A549 (cell line): Measurements from ENCODE around the gene CENATAC. TPM values are rescaled to one million over a fixed set of nuclear protein-coding genes. Genes with fewer than 3 reads are reported as not detected.

Experiments
- ATAC-seq, 2 experiments: fragments of 200-7000 bp in 1 of 2; fragments of >200 bp in 1 of 2; cut with Nextera tagmentation in 1 of 2; cut with Tn5 transposase in 1 of 2; 3 replicates each; pipeline versions ENCODE4 v1.8.0 to v1.9.1; 2018 to 2020; ENCODE audit warnings: mild to moderate bottlenecking in 1 of 2, moderate library complexity in 1 of 2
- CTCF ChIA-PET: fragments of 300-600 bp; sonication (Branson Sonifier 250); formaldehyde crosslinking; extraction: SDS; loops from one replicate; lab custom pipeline; 2021; ENCODE audit warnings: antibody characterized with exemption, inconsistent platforms; lab: Yijun Ruan, JAX
- POLR2A ChIA-PET: fragments of 350-600 bp; formaldehyde crosslinking; extraction: SDS; loops from one replicate; lab custom pipeline; 2021; ENCODE audit warnings: antibody characterized with exemption, inconsistent platforms; lab: Yijun Ruan, JAX
- DNase-seq, 2 experiments: peaks; one replicate each; pipeline versions ENCODE4 v3.0.0 to v3.0.0-alpha.2; 2011 to 2016; ENCODE audit warnings: low read depth in 1 of 2, low spot score in 1 of 2
- FAIRE-seq: peaks from 2 replicates; lab custom pipeline; 2011; peaks lifted over from hg19 to GRCh38; lab: Jason Lieb, UNC
- H3K27ac ChIP-seq, 2 experiments: fragments of >200 bp; sonication (Bioruptor Twin); formaldehyde crosslinking; 3 replicates each; pipeline ENCODE4 v1.5.1; 2016 to 2017
- H3K4me1 ChIP-seq: fragments of >200 bp; sonication (Bioruptor Twin); formaldehyde crosslinking; 3 replicates; pipeline ENCODE4 v1.6.1; 2016
- H3K4me2 ChIP-seq: fragments of >200 bp; sonication (Bioruptor Twin); formaldehyde crosslinking; 3 replicates; pipeline ENCODE4 v1.6.1; 2016
- H3K4me3 ChIP-seq: fragments of >200 bp; sonication (Bioruptor Twin); formaldehyde crosslinking; 3 replicates; pipeline ENCODE4 v1.5.1; 2016
- H3K9me3 ChIP-seq: fragments of >200 bp; sonication (Bioruptor Twin); formaldehyde crosslinking; 3 replicates; pipeline ENCODE4 v1.6.1; 2016
- ATOH8 ChIP-seq: fragments of 250-450 bp; sonication (Bioruptor Pico); IDR thresholded peaks from 2 replicates; pipeline ENCODE4 v1.5.0; 2020; ENCODE audit warnings: low read depth, mild to moderate bottlenecking, moderate library complexity
- CBX2 ChIP-seq: fragments of 200-600 bp; sonication (generic); IDR thresholded peaks from 2 replicates; pipeline ENCODE4 v1.6.1; 2016; ENCODE audit warnings: low read depth, mild to moderate bottlenecking, borderline replicate concordance
- CBX8 ChIP-seq: fragments of 200-600 bp; sonication (generic); IDR thresholded peaks from 2 replicates; pipeline ENCODE4 v1.6.1; 2016
- CHD2 ChIP-seq: fragments of 150-350 bp; IDR thresholded peaks from 2 replicates; pipeline ENCODE4 v1.6.1; 2014; ENCODE audit warnings: low read length; ENCODE audit not compliant: partially characterized antibody
- CHD4 ChIP-seq: fragments of 200-600 bp; sonication (generic); IDR thresholded peaks from 2 replicates; pipeline ENCODE4 v1.6.1; 2016; ENCODE audit warnings: antibody characterized with exemption, mild to moderate bottlenecking, borderline replicate concordance
- E2F6 ChIP-seq: IDR thresholded peaks from 2 replicates; pipeline ENCODE4 v1.6.1; 2012; ENCODE audit warnings: low read depth, borderline replicate concordance
- EHMT2 ChIP-seq: fragments of 200-600 bp; sonication (generic); IDR thresholded peaks from 2 replicates; pipeline ENCODE4 v1.6.1; 2016; ENCODE audit warnings: antibody characterized with exemption, low read depth, mild to moderate bottlenecking, moderate library complexity
- EP300 ChIP-seq, 2 experiments: fragments of >200 bp; sonication (Bioruptor Twin); formaldehyde crosslinking; IDR thresholded peaks; 2 replicates in 1 of 2; 3 replicates in 1 of 2; pipeline ENCODE4 v1.6.1; 2016 to 2017
- FOSL2 ChIP-seq, 2 experiments: fragments of 450-650 bp in 1 of 2; fragments of >200 bp in 1 of 2; sonication (Bioruptor Twin) in 1 of 2; formaldehyde crosslinking; IDR thresholded peaks; 2 replicates each; pipeline versions ENCODE4 v1.5.0 to v1.6.1; 2016 to 2020; ENCODE audit warnings: mild to moderate bottlenecking in 1 of 2, moderate library complexity in 1 of 2
- FOXS1 ChIP-seq: fragments of 250-450 bp; sonication (Bioruptor Pico); IDR thresholded peaks from 2 replicates; pipeline ENCODE4 v1.5.0; 2020; ENCODE audit warnings: mild to moderate bottlenecking, moderate library complexity
- HES2 ChIP-seq: fragments of >200 bp; sonication (Bioruptor Twin); formaldehyde crosslinking; IDR thresholded peaks from 2 replicates; pipeline ENCODE4 v1.6.1; 2016
- HEYL ChIP-seq: fragments of 250-450 bp; sonication (Bioruptor Pico); IDR thresholded peaks from 2 replicates; pipeline ENCODE4 v1.8.0; 2021; ENCODE audit warnings: mild to moderate bottlenecking, moderate library complexity
- KDM1A ChIP-seq: fragments of 200-600 bp; sonication (generic); IDR thresholded peaks from 2 replicates; pipeline ENCODE4 v1.6.1; 2016; ENCODE audit warnings: low read depth, mild to moderate bottlenecking
- KDM5A ChIP-seq: fragments of 200-600 bp; sonication (generic); IDR thresholded peaks from 2 replicates; pipeline ENCODE4 v1.6.1; 2016; ENCODE audit warnings: antibody characterized with exemption, mild to moderate bottlenecking
- NFE2L2 ChIP-seq: fragments of 150-350 bp; conservative IDR thresholded peaks from 2 replicates; pipeline ENCODE4 v1.6.1; 2014; ENCODE audit warnings: low read length
- PBX3 ChIP-seq: IDR thresholded peaks from 2 replicates; pipeline ENCODE4 v1.6.1; 2012
- POLR2AphosphoS2 ChIP-seq: conservative IDR thresholded peaks from 2 replicates; pipeline ENCODE4 v1.6.1; 2012; ENCODE audit warnings: low read length, improper control_type of control experiment, inconsistent platforms
- RFX5 ChIP-seq: fragments of 450-650 bp; IDR thresholded peaks from 2 replicates; pipeline ENCODE4 v1.7.1; 2014; ENCODE audit warnings: antibody characterized with exemption, mild to moderate bottlenecking, moderate library complexity
- SREBF2 ChIP-seq: fragments of 450-650 bp; IDR thresholded peaks from 2 replicates; pipeline ENCODE4 v1.6.1; 2014; ENCODE audit warnings: mild to moderate bottlenecking, moderate library complexity
- TFCP2L1 ChIP-seq: fragments of 250-450 bp; sonication (Bioruptor Pico); IDR thresholded peaks from 2 replicates; pipeline ENCODE4 v1.5.0; 2021; ENCODE audit warnings: mild to moderate bottlenecking
- ZC3H11A ChIP-seq: fragments of 450-650 bp; IDR thresholded peaks from 2 replicates; pipeline ENCODE4 v1.6.1; 2014; ENCODE audit warnings: antibody characterized with exemption, mild to moderate bottlenecking
- WGBS: methylation state at CpG from one replicate; pipeline ENCODE4 v1.1.6; 2017; ENCODE audit errors: missing lambda C conversion rate; 5-methylcytosine and 5-hydroxymethylcytosine counted together
- polyA plus RNA-seq, 4 experiments: library from polyadenylated mRNA; depleted of rRNA in 3 of 4; stranded (reverse); fragments of >200 nt; fragmentation: RNase III in 1 of 4; extraction: RNeasy Plus Mini Kit Qiagen cat#74134 plus additional on column Dnase treatment in 1 of 4; gene quantifications; 2 replicates in 3 of 4; 3 replicates in 1 of 4; pipeline ENCODE4 v1.2.3, GENCODE V29; 2011 to 2017
- TF ChIP-seq, protein P1 (sequence below): fragments of 250-450 bp; sonication (Bioruptor Pico); IDR thresholded peaks from 2 replicates; pipeline ENCODE4 v1.5.0; 2021; ENCODE audit warnings: mild to moderate bottlenecking, moderate library complexity, borderline replicate concordance
- TF ChIP-seq, protein P2 (sequence below): IDR thresholded peaks from 2 replicates; pipeline ENCODE4 v1.6.1; 2012
- TF ChIP-seq, protein P3 (sequence below): fragments of 150-350 bp; IDR thresholded peaks from 2 replicates; pipeline ENCODE4 v1.6.1; 2014; ENCODE audit warnings: low read depth, mild to moderate bottlenecking, low read length

The CENATAC gene
- polyA plus RNA-seq, 2 of the 4 experiments (the other 2 are of a cell fraction) = 11.1 to 20.2 TPM

DNA sequence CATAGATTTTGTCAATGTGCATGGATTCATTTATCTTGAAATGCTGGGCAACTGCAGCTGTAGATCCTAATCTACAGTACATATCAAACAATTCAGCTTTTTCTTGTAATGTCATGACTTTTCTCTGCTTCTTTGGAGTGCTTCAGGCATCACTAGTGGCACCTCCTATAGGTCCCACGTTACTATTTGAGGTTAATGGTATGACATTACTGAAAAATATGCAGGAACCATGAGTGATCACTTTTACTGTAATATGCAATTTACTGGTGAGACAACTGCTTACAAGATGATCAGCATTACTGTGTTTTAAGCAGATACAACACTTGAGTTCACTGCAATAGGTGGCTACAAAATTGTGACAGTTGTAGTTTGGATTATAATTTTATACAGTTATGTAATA lies 3.0 kb downstream of the CENATAC start:
- CTCF ChIA-PET = interaction anchor here (1.0 kb wide), 1 partner anchor 13 kb away, joined by 6 read pairs; no protein-coding TSS in a partner anchor

GRCh38 chr11:119006656-119007055 lies 8.7 kb downstream of the CENATAC start:
- POLR2A ChIA-PET = no interaction called here
- Histone ChIP-seq H3K27ac (no peak overlapping the region), H3K9me3 (no peaks in the 10 kb centered on the region), H3K4me1 (no peaks in the 10 kb centered on the region), H3K4me2 (no peak overlapping the region), H3K4me3 (no peak overlapping the region)
- ATAC-seq (no peak), DNase-seq (no peak), FAIRE-seq (no peak)
- 79% methylated on average over 4 of the region's 4 CpGs for WGBS
- TF ChIP-seq EP300 (IDR thresholded peaks at IDR 0.05) (no peak), FOSL2 (IDR thresholded peaks at IDR 0.05) (no peak), FOSL2 (CRISPR knock-in tag; IDR thresholded peaks at IDR 0.05) (no peak), CBX8 (no peak), EHMT2 (no peak), KDM5A (no peak), RFX5 (no peak), PBX3 (no peak), FOXS1 (no peak), HES2 (no peak), CBX2 (no peak), ZC3H11A (no peak), E2F6 (no peak), TFCP2L1 (CRISPR knock-in tag) (no peak), CHD4 (no peak), CHD2 (no peak), SREBF2 (no peak)
- TF ChIP-seq, protein P1, sequence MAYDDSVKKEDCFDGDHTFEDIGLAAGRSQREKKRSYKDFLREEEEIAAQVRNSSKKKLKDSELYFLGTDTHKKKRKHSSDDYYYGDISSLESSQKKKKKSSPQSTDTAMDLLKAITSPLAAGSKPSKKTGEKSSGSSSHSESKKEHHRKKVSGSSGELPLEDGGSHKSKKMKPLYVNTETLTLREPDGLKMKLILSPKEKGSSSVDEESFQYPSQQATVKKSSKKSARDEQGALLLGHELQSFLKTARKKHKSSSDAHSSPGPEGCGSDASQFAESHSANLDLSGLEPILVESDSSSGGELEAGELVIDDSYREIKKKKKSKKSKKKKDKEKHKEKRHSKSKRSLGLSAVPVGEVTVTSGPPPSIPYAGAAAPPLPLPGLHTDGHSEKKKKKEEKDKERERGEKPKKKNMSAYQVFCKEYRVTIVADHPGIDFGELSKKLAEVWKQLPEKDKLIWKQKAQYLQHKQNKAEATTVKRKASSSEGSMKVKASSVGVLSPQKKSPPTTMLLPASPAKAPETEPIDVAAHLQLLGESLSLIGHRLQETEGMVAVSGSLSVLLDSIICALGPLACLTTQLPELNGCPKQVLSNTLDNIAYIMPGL = no peak
- TF ChIP-seq, protein P2, sequence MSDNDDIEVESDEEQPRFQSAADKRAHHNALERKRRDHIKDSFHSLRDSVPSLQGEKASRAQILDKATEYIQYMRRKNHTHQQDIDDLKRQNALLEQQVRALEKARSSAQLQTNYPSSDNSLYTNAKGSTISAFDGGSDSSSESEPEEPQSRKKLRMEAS = no peak
- CTCF ChIA-PET = no interaction called here

More for the DNA sequence above, 3.0 kb downstream of the CENATAC start:
- no peak for FAIRE-seq
- POLR2A ChIA-PET = no interaction called here
- H3K27ac ChIP-seq = no peak overlapping the region
- 24% methylated on average over 1 of the region's 1 CpG for WGBS
- TF ChIP-seq, protein P3, sequence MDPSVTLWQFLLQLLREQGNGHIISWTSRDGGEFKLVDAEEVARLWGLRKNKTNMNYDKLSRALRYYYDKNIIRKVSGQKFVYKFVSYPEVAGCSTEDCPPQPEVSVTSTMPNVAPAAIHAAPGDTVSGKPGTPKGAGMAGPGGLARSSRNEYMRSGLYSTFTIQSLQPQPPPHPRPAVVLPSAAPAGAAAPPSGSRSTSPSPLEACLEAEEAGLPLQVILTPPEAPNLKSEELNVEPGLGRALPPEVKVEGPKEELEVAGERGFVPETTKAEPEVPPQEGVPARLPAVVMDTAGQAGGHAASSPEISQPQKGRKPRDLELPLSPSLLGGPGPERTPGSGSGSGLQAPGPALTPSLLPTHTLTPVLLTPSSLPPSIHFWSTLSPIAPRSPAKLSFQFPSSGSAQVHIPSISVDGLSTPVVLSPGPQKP = no peak
- TF ChIP-seq NFE2L2 (no peak), SREBF2 (no peak), KDM1A (no peak), ATOH8 (CRISPR knock-in tag) (no peak), ZC3H11A (no peak), FOXS1 (no peak), HEYL (CRISPR knock-in tag) (no peak), POLR2AphosphoS2 (no peak), FOSL2 (IDR thresholded peaks at IDR 0.05) (no peak), FOSL2 (CRISPR knock-in tag; IDR thresholded peaks at IDR 0.05) (no peak)
- no peak for DNase-seq
- H3K4me1 ChIP-seq = peaks cover 28% of the 10 kb centered on the region
- no peak overlapping the region for H3K4me2 ChIP-seq
- no peaks in the 10 kb centered on the region for H3K9me3 ChIP-seq
- no peak overlapping the region for H3K4me3 ChIP-seq
- ATAC-seq = no peak
